ENCODE data around the gene CLSTN1.

The CLSTN1 gene

GRCh38 chr1:9826087-9826486 is 2.3 kb upstream of the CLSTN1 start:
- Histone ChIP-seq H3K27ac (no peak overlapping the region), H3K27me3 (peaks cover 60% of the 10 kb centered on the region), H3K4me3 (ENCODE audit: low read depth in 1 of 2, low read length in 1 of 2) (no peak overlapping the region), H3K36me3 (no peaks in the 10 kb centered on the region), H3K4me1 (ENCODE audit: control insufficient read depth in 1 of 2, insufficient read depth in 1 of 2, low read depth in 1 of 2, low read length in 1 of 2) (peaks cover 11 to 23% of the 10 kb centered on the region in 2 experiments), H3K9me3 (no peaks in the 10 kb centered on the region)
- TF ChIP-seq, protein P1, sequence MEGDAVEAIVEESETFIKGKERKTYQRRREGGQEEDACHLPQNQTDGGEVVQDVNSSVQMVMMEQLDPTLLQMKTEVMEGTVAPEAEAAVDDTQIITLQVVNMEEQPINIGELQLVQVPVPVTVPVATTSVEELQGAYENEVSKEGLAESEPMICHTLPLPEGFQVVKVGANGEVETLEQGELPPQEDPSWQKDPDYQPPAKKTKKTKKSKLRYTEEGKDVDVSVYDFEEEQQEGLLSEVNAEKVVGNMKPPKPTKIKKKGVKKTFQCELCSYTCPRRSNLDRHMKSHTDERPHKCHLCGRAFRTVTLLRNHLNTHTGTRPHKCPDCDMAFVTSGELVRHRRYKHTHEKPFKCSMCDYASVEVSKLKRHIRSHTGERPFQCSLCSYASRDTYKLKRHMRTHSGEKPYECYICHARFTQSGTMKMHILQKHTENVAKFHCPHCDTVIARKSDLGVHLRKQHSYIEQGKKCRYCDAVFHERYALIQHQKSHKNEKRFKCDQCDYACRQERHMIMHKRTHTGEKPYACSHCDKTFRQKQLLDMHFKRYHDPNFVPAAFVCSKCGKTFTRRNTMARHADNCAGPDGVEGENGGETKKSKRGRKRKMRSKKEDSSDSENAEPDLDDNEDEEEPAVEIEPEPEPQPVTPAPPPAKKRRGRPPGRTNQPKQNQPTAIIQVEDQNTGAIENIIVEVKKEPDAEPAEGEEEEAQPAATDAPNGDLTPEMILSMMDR (IDR thresholded peaks at IDR 0.05) = no peak

- no peaks in the 10 kb centered on the region for H3K9me3 ChIP-seq
- no peak overlapping the region for H3K27ac ChIP-seq
Observed at GRCh38 chr1:9825093-9826074, 1.6 kb upstream of the CLSTN1 start.

GRCh38 chr1:9824702-9825089 is 931 bp upstream of the CLSTN1 start:
- H3K4me1 ChIP-seq (ENCODE audit: control insufficient read depth in 1 of 2, insufficient read depth in 1 of 2, low read depth in 1 of 2, low read length in 1 of 2) = peaks cover 11 to 23% of the 10 kb centered on the region in 2 experiments
- H3K9me3 ChIP-seq = no peaks in the 10 kb centered on the region
- H3K27ac ChIP-seq = no peak overlapping the region

More at GRCh38 chr1:9825093-9826074, 1.6 kb upstream of the CLSTN1 start:
- peaks cover 66% of the 10 kb centered on the region for H3K27me3 ChIP-seq
- TF ChIP-seq, protein P1 (IDR thresholded peaks at IDR 0.05) = no peak
- no peaks in the 10 kb centered on the region for H3K36me3 ChIP-seq
- no peak overlapping the region for H3K4me3 ChIP-seq (ENCODE audit: low read depth in 1 of 2, low read length in 1 of 2)
- peaks cover 11 to 23% of the 10 kb centered on the region in 2 experiments for H3K4me1 ChIP-seq (ENCODE audit: control insufficient read depth in 1 of 2, insufficient read depth in 1 of 2, low read depth in 1 of 2, low read length in 1 of 2)

GRCh38 chr1:9823693-9823942 is 147 bp downstream of the CLSTN1 start:
- Histone ChIP-seq H3K4me1 (ENCODE audit: control insufficient read depth in 1 of 2, insufficient read depth in 1 of 2, low read depth in 1 of 2, low read length in 1 of 2) (peaks cover 11 to 23% of the 10 kb centered on the region in 2 experiments), H3K27me3 (peaks cover 66% of the 10 kb centered on the region), H3K36me3 (no peaks in the 10 kb centered on the region), H3K9me3 (no peaks in the 10 kb centered on the region), H3K27ac (no peak overlapping the region), H3K4me3 (ENCODE audit: low read depth in 1 of 2, low read length in 1 of 2) (peak overlapping the region; percentile 52 to 67)
- TF ChIP-seq, protein P1 (IDR thresholded peaks at IDR 0.05) = no peak

More at GRCh38 chr1:9824702-9825089, 931 bp upstream of the CLSTN1 start:
- peaks cover 66% of the 10 kb centered on the region for H3K27me3 ChIP-seq
- TF ChIP-seq, protein P1 (IDR thresholded peaks at IDR 0.05) = no peak
- no peaks in the 10 kb centered on the region for H3K36me3 ChIP-seq
- H3K4me3 ChIP-seq (ENCODE audit: low read depth in 1 of 2, low read length in 1 of 2) = peak overlapping the region in 1 of 2 experiments; percentile 67

GRCh38 chr1:9822897-9823692 is 670 bp downstream of the CLSTN1 start:
- no peaks in the 10 kb centered on the region for H3K36me3 ChIP-seq
- peak overlapping the region; percentile 52 to 67 for H3K4me3 ChIP-seq (ENCODE audit: low read depth in 1 of 2, low read length in 1 of 2)
- TF ChIP-seq, protein P1 (IDR thresholded peaks at IDR 0.05) = no peak
- no peak overlapping the region for H3K27ac ChIP-seq
- peaks cover 11 to 23% of the 10 kb centered on the region in 2 experiments for H3K4me1 ChIP-seq (ENCODE audit: control insufficient read depth in 1 of 2, insufficient read depth in 1 of 2, low read depth in 1 of 2, low read length in 1 of 2)
- no peaks in the 10 kb centered on the region for H3K9me3 ChIP-seq
- peaks cover 66% of the 10 kb centered on the region for H3K27me3 ChIP-seq
